ENCODE data around the gene IRF2BP1.

DNA sequence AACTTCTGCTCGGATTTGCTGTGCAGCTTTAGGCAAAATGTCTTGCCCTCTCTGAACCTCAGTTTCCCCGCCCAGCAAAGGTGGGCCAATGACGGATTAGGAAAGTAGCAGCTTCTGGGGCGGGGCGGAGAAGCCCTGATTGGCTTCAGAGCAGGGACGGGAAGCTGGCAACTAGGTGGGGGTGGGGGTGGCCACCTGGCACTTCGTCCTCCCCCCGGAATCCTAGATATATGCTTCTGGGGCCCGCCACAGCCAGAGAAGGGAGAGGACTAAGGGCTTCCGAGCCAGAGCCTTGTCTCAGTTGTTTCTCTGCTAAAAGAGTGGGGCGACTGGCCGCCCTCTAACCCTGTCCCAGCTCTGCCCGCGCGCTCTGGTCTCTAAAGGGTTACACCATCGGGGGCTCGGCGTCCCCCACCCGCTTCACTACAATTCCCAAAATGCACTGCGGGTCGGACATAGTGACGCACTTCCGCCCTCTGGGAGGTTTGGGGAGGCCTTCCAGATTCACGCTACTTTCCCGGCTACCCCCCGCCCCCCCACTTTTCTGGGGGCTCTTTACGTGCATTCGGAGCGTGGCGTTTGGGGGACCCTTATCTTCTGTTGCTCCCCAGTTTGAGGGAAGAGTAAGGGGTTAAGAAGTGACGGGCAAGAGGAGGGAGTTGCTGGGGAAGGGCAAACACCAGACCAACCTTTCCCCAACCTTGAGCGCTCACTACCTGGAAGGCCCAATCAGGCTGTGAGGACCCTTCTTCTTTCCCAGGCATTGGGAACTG lies 672 bp upstream of the IRF2BP1 start:
- TF ChIP-seq POLR2A (IDR thresholded peaks at IDR 0.05; ENCODE audit: low read length) = peak; percentile 62
- no peak for TF ChIP-seq GATA1 (IDR thresholded peaks at IDR 0.05; ENCODE audit: low read depth, low read length)

All from erythroblast (primary cell).